KMS-11 (cell line): ENCODE measurements around the gene FSHR.

Experiments
- H2AFZ ChIP-seq: fragments of 200-600 bp; sonication (generic); 2 replicates; pipeline ENCODE4 v1.6.1; 2016; ENCODE audit warnings: antibody characterized with exemption, mixed run types, low read depth
- H3K27ac ChIP-seq: fragments of 200-600 bp; sonication (generic); 2 replicates; pipeline ENCODE4 v1.6.1; 2016; ENCODE audit warnings: mild to moderate bottlenecking, mixed run types
- H3K27me3 ChIP-seq: fragments of 200-600 bp; sonication (generic); 2 replicates; pipeline ENCODE4 v1.6.1; 2017; ENCODE audit warnings: mild to moderate bottlenecking, low read depth, mixed run types, moderate library complexity; ENCODE audit not compliant: insufficient read depth
- H3K36me3 ChIP-seq: fragments of 200-600 bp; sonication (generic); 2 replicates; pipeline ENCODE4 v1.6.1; 2017; ENCODE audit warnings: mild to moderate bottlenecking, mixed run types; ENCODE audit not compliant: insufficient read depth
- H3K4me1 ChIP-seq: fragments of 200-600 bp; sonication (generic); 2 replicates; pipeline ENCODE4 v1.6.1; 2016; ENCODE audit warnings: mild to moderate bottlenecking, low read depth, mixed run types; ENCODE audit not compliant: poor library complexity, severe bottlenecking
- H3K4me2 ChIP-seq: fragments of 200-600 bp; sonication (generic); 2 replicates; pipeline ENCODE4 v1.7.0; 2016; ENCODE audit warnings: mild to moderate bottlenecking, mixed run types
- H3K4me3 ChIP-seq: fragments of 200-600 bp; sonication (generic); IDR thresholded peaks from 2 replicates; pipeline ENCODE4 v1.6.1; 2017; ENCODE audit warnings: low read depth, low read length, mixed read lengths; ENCODE audit not compliant: insufficient read depth
- H3K79me2 ChIP-seq: fragments of 200-600 bp; sonication (generic); 2 replicates; pipeline ENCODE4 v1.6.1; 2016; ENCODE audit warnings: low read depth, mixed run types; ENCODE audit not compliant: insufficient read depth
- H3K9ac ChIP-seq: fragments of 200-600 bp; sonication (generic); 2 replicates; pipeline ENCODE4 v1.6.1; 2016; ENCODE audit warnings: mild to moderate bottlenecking, mixed run types
- H4K20me1 ChIP-seq: fragments of 200-600 bp; sonication (generic); 2 replicates; pipeline ENCODE4 v1.6.1; 2016; ENCODE audit warnings: mild to moderate bottlenecking, mixed run types; ENCODE audit not compliant: insufficient read depth
- TF ChIP-seq, protein P1 (sequence below): fragments of 200-600 bp; sonication (generic); conservative IDR thresholded peaks from 2 replicates; pipeline ENCODE4 v1.6.1; 2017; ENCODE audit warnings: low read depth, mild to moderate bottlenecking, antibody characterized with exemption, low read length, moderate library complexity, mixed read lengths

FSHR gene

DNA sequence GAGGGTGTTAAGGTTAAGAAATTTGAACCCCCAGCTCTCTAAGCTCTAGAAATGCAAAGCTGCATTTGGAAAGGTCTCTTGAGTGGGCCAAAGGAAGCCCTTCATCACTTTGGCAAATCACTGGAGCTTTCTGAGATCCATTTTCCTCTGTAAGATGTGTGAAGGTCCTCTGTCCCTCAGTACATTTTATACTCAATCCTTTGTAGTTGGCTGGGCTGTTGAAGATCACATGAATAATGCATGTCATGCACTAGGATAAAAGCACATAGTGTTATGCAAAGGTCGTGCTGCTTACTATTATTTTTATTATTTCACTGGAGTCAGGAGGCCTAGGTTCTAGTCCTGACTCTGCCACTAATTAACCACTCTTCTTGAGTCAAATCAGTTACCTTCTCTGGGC is 124.9 kb downstream of the FSHR start:
- H4K20me1 ChIP-seq = no peaks in the 10 kb centered on the region
- H2AFZ ChIP-seq = no peak overlapping the region
- no peak overlapping the region for H3K4me3 ChIP-seq
- no peaks in the 10 kb centered on the region for H3K27me3 ChIP-seq
- H3K79me2 ChIP-seq = no peaks in the 10 kb centered on the region
- no peak overlapping the region for H3K27ac ChIP-seq
- no peaks in the 10 kb centered on the region for H3K4me1 ChIP-seq
- H3K4me2 ChIP-seq = no peak overlapping the region
- TF ChIP-seq, protein P1, sequence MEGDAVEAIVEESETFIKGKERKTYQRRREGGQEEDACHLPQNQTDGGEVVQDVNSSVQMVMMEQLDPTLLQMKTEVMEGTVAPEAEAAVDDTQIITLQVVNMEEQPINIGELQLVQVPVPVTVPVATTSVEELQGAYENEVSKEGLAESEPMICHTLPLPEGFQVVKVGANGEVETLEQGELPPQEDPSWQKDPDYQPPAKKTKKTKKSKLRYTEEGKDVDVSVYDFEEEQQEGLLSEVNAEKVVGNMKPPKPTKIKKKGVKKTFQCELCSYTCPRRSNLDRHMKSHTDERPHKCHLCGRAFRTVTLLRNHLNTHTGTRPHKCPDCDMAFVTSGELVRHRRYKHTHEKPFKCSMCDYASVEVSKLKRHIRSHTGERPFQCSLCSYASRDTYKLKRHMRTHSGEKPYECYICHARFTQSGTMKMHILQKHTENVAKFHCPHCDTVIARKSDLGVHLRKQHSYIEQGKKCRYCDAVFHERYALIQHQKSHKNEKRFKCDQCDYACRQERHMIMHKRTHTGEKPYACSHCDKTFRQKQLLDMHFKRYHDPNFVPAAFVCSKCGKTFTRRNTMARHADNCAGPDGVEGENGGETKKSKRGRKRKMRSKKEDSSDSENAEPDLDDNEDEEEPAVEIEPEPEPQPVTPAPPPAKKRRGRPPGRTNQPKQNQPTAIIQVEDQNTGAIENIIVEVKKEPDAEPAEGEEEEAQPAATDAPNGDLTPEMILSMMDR = no peak
- no peak overlapping the region for H3K9ac ChIP-seq
- no peaks in the 10 kb centered on the region for H3K36me3 ChIP-seq

DNA sequence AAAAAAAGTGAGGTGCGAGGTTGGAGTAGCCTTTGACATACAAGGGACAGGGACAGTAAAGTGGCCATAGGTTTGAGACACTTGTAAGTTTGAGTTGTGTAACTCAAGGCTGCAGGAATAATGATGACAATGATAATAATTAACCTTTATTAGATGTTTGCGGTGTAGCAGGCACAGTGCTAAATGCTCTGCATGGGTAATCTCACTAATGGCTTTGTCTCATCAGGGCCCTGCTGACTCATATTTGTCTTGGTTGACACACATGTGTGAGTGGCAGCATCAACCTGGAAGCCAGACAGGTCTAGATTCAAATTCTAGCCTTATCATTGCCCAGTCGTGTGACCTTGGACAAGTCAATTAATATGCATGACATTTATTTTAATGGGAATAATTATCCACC is 126.2 kb downstream of the FSHR start:
- no peaks in the 10 kb centered on the region for H3K79me2 ChIP-seq
- H2AFZ ChIP-seq = no peak overlapping the region
- H4K20me1 ChIP-seq = no peaks in the 10 kb centered on the region
- no peaks in the 10 kb centered on the region for H3K4me1 ChIP-seq
- no peaks in the 10 kb centered on the region for H3K27me3 ChIP-seq
- no peaks in the 10 kb centered on the region for H3K36me3 ChIP-seq
- TF ChIP-seq, protein P1 = no peak
- no peak overlapping the region for H3K4me3 ChIP-seq
- no peak overlapping the region for H3K9ac ChIP-seq
- no peak overlapping the region for H3K4me2 ChIP-seq
- H3K27ac ChIP-seq = no peak overlapping the region

DNA sequence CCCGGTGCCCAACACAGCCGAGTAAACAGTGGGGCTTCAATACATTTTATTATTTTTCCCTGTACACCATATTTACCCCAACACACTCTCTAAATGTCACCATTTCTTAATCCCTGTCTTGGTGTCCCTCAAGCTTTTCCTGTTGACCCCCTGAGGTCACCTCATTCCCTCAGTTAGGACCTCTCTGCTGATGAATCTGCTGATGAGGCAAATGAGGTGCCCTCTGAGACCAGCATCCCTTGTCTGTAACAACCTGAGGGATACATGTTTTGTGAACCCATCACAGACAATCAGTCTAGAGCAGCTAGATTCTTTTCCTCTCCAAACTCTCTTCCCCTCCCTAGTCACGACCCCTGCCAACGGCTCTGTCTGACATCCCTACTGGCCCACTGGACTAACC is 127.6 kb downstream of the FSHR start:
- H3K4me2 ChIP-seq = no peak overlapping the region
- TF ChIP-seq, protein P1 = no peak
- H3K27me3 ChIP-seq = no peaks in the 10 kb centered on the region
- H3K36me3 ChIP-seq = no peaks in the 10 kb centered on the region
- H3K9ac ChIP-seq = no peak overlapping the region
- no peak overlapping the region for H2AFZ ChIP-seq
- no peak overlapping the region for H3K27ac ChIP-seq
- H3K79me2 ChIP-seq = no peaks in the 10 kb centered on the region
- no peaks in the 10 kb centered on the region for H3K4me1 ChIP-seq
- no peaks in the 10 kb centered on the region for H4K20me1 ChIP-seq
- no peak overlapping the region for H3K4me3 ChIP-seq

DNA sequence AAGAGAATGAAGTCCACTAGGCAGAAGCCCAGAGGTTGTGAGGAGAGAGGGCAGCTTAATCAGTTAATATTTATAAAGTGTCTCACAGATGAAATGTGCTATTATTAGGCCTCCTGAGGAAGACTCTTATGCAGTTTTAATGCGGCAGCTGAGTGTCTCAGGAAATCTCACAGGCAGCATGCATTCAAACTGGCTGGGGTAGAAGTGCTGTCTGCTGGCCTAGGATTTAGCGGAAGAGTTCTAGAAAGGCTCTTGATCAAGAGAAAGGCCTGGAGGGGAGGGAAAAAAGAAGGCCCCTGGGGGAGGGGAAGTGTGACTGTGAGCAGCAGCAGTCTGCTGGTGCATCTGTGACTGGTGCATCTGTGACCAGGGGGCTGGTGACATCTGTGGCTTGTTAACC is 133.0 kb downstream of the FSHR start:
- H3K79me2 ChIP-seq = no peaks in the 10 kb centered on the region
- H3K4me1 ChIP-seq = no peaks in the 10 kb centered on the region
- TF ChIP-seq, protein P1 = no peak
- H4K20me1 ChIP-seq = no peaks in the 10 kb centered on the region
- H3K4me3 ChIP-seq = no peak overlapping the region
- H3K27ac ChIP-seq = no peak overlapping the region
- H3K27me3 ChIP-seq = no peaks in the 10 kb centered on the region
- H2AFZ ChIP-seq = no peak overlapping the region
- H3K9ac ChIP-seq = no peak overlapping the region
- H3K36me3 ChIP-seq = no peaks in the 10 kb centered on the region
- no peak overlapping the region for H3K4me2 ChIP-seq

DNA sequence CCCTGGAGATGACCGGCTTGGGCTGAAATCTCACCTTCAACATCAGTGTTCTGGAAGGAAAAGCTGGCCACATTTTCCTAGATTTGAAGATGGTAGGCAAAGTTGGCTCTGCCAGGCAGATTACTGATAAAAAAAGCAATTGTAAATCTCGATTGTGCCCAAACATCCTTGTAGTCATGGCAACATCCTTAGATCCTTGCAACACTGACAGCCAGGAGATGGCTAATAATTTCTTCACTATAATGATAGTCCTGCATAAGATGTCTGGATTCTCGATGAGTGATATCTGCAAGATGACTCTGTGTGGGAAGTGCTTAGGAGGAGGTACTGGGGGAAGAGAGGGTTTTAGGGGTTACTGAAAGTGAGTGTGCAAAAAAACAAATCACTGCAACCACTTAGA is 149.1 kb downstream of the FSHR start:
- Histone ChIP-seq H3K79me2 (no peaks in the 10 kb centered on the region), H3K9ac (no peak overlapping the region), H3K27ac (no peak overlapping the region), H3K4me2 (no peak overlapping the region), H4K20me1 (no peaks in the 10 kb centered on the region), H2AFZ (no peak overlapping the region), H3K4me1 (no peaks in the 10 kb centered on the region), H3K4me3 (no peak overlapping the region), H3K27me3 (no peaks in the 10 kb centered on the region), H3K36me3 (no peaks in the 10 kb centered on the region)
- TF ChIP-seq, protein P1 = no peak
